HepG2 (cell line): ENCODE measurements around the gene CAGE1. TPM values are rescaled to one million over a fixed set of nuclear protein-coding genes. Genes with fewer than 3 reads are reported as not detected.

Experiments
- CENPT ChIP-seq: sonication (generic); formaldehyde crosslinking; IDR thresholded peaks from 2 replicates; pipeline ENCODE4 v1.8.0; 2022; ENCODE audit warnings: low read depth, mild to moderate bottlenecking, moderate library complexity, missing genetic modification reagents
- CREB1 ChIP-seq, 2 experiments: fragments of 450-650 bp in 1 of 2; IDR thresholded peaks; 2 replicates each; pipeline ENCODE4 v1.6.1; 2016 to 2017; ENCODE audit warnings: control low read depth in 1 of 2, mild to moderate bottlenecking in 1 of 2, missing compliant biosample characterization in 1 of 2, missing genetic modification characterization in 1 of 2
- GRHL1 ChIP-seq: sonication (generic); formaldehyde crosslinking; conservative IDR thresholded peaks from 2 replicates; pipeline ENCODE4 v1.8.0; 2022; ENCODE audit warnings: missing genetic modification reagents
- HNF1B ChIP-seq: sonication (generic); formaldehyde crosslinking; IDR thresholded peaks from 2 replicates; pipeline ENCODE4 v1.5.1; 2020; ENCODE audit warnings: mild to moderate bottlenecking, moderate library complexity, missing genetic modification reagents
- HNRNPK ChIP-seq: fragments of 200-400 bp; formaldehyde crosslinking; IDR thresholded peaks from 2 replicates; pipeline ENCODE4 v1.6.1; 2018; ENCODE audit warnings: low read length, low read depth, moderate library complexity, mild to moderate bottlenecking; ENCODE audit not compliant: poor library complexity, severe bottlenecking
- IRF1 ChIP-seq: sonication (generic); formaldehyde crosslinking; IDR thresholded peaks from 2 replicates; pipeline ENCODE4 v1.4.0; 2020; ENCODE audit warnings: low read depth, mild to moderate bottlenecking, missing genetic modification reagents
- NRL ChIP-seq: sonication (generic); formaldehyde crosslinking; IDR thresholded peaks from 2 replicates; pipeline ENCODE4 v1.5.0; 2020; ENCODE audit warnings: missing genetic modification reagents, mild to moderate bottlenecking, moderate library complexity, borderline replicate concordance
- PHF20 ChIP-seq: sonication (generic); formaldehyde crosslinking; IDR thresholded peaks from 2 replicates; pipeline ENCODE4 v1.5.0; 2020; ENCODE audit warnings: mild to moderate bottlenecking, missing genetic modification reagents
- SIX4 ChIP-seq: sonication (generic); formaldehyde crosslinking; IDR thresholded peaks from 2 replicates; pipeline ENCODE4 v1.4.0; 2020; ENCODE audit warnings: missing genetic modification reagents
- ZMAT3 ChIP-seq: sonication (generic); formaldehyde crosslinking; conservative IDR thresholded peaks from 2 replicates; pipeline ENCODE4 v1.7.0; 2021; ENCODE audit warnings: missing genetic modification reagents
- ZNF180 ChIP-seq: sonication (generic); formaldehyde crosslinking; IDR thresholded peaks from 2 replicates; pipeline ENCODE4 v1.4.0; 2020; ENCODE audit warnings: low read depth, missing genetic modification reagents, borderline replicate concordance
- ZNF232 ChIP-seq: sonication (generic); formaldehyde crosslinking; IDR thresholded peaks from 2 replicates; pipeline ENCODE4 v1.4.0; 2020; ENCODE audit warnings: missing genetic modification reagents, borderline replicate concordance
- ZNF407 ChIP-seq: sonication (generic); formaldehyde crosslinking; IDR thresholded peaks from one replicate; pipeline ENCODE4 v1.5.1; 2020; ENCODE audit warnings: mild to moderate bottlenecking, missing genetic modification reagents; ENCODE audit errors: not compliant biosample characterization
- ZNF550 ChIP-seq: sonication (generic); formaldehyde crosslinking; IDR thresholded peaks from 2 replicates; pipeline ENCODE4 v1.4.0; 2020; ENCODE audit warnings: mild to moderate bottlenecking, missing genetic modification reagents, borderline replicate concordance
- polyA plus RNA-seq, 8 experiments: library from polyadenylated mRNA; depleted of rRNA in 3 of 8; stranded (reverse) in 7 of 8; unstranded in 1 of 8; fragments of >200 nt; fragmentation: Illumina TruSeq in 4 of 8; extraction: Trizol in 4 of 8; gene quantifications; 2 replicates each; pipeline versions ENCODE4 v1.2.1 to v1.2.3, GENCODE V29; 2011 to 2016; ENCODE audit warnings: low read depth in 4 of 8, missing spikeins in 1 of 8, mixed read lengths in 1 of 8; ENCODE audit not compliant: insufficient read depth in 1 of 8
- total RNA-seq, 5 experiments: library from RNA; depleted of rRNA; stranded (reverse); fragments of >200 nt; fragmentation: Illumina TruSeq; extraction: Trizol; gene quantifications; 2 replicates each; pipeline ENCODE4 v1.2.3, GENCODE V29; 2016; ENCODE audit warnings: low read depth in 1 of 5

Gene CAGE1
- total and polyA plus RNA-seq, 2 of the 13 experiments (the other 11 are each of a cell fraction or from before 2014, with no cell fraction given) = 0.03 to 0.15 TPM

GRCh38 chr6:7389451-7390225 lies at the start of gene CAGE1, which contains the start of gene RIOK1 (continued):
- peak; percentile 96 for TF ChIP-seq ZNF407
- TF ChIP-seq ZNF232 (CRISPR knock-in tag) = peak; percentile 81; the same call in 1 of the 2 replicates
- peak; percentile 96 for TF ChIP-seq HNF1B (CRISPR knock-in tag)
- peak; percentile 95 for TF ChIP-seq PHF20
- TF ChIP-seq ZNF550 (CRISPR knock-in tag) = 0 out of 2 replicates have a peak, but pooled peaks have one; percentile 77
- TF ChIP-seq GRHL1 (CRISPR knock-in tag) = peak; percentile 41; the same call in 1 of the 2 replicates
- no peak for TF ChIP-seq HNRNPK
- peak; percentile 91 for TF ChIP-seq ZMAT3 (CRISPR knock-in tag)
- peak; percentile 65; the same call in 1 of the 2 replicates for TF ChIP-seq IRF1
- TF ChIP-seq CREB1 (IDR thresholded peaks at IDR 0.05) = peak; percentile 27
- TF ChIP-seq CREB1 (CRISPR knock-in tag; IDR thresholded peaks at IDR 0.05) = peak; percentile 81
- TF ChIP-seq ZNF180 (CRISPR knock-in tag) = 0 out of 2 replicates have a peak, but pooled peaks have one; percentile 30
- peak; percentile 96 for TF ChIP-seq NRL (CRISPR knock-in tag)
- TF ChIP-seq CENPT (CRISPR knock-in tag) = peak; percentile 89
- peak; percentile 43 for TF ChIP-seq SIX4 (CRISPR knock-in tag)
